Measurements from ENCODE around the gene MFRP. TPM values are rescaled to one million over a fixed set of nuclear protein-coding genes. Genes with fewer than 3 reads are reported as not detected.

MFRP gene
- total and polyA plus RNA-seq, 9 of the 15 experiments (the other 6 are each of a cell fraction or from before 2014, with no cell fraction given), result not detected

- H3K36me3 ChIP-seq (ENCODE audit: control insufficient read depth, insufficient read depth, low read length), result peaks cover 24% of the 10 kb centered on the region; the same call in 1 of the 3 replicates
- H4K20me1 ChIP-seq (replicated peaks; ENCODE audit: control insufficient read depth, insufficient read depth, low read length), result peaks cover 5% of the 10 kb centered on the region; the same call in 1 of the 2 replicates
- peak overlapping the region in 1 of 2 experiments; percentile 79; a peak in 2 of 4 replicates for H3K9ac ChIP-seq (ENCODE audit: insufficient read depth in 1 of 2, low read depth in 2 of 2, low read length in 2 of 2)
- peaks cover 27% of the 10 kb centered on the region for H3K79me2 ChIP-seq (ENCODE audit: control insufficient read depth, insufficient read depth, low read length)
- H3K9me1 ChIP-seq (ENCODE audit: control insufficient read depth, insufficient read depth, low read length), result no peaks in the 10 kb centered on the region
- TF ChIP-seq POLR2G (IDR thresholded peaks at IDR 0.05; ENCODE audit: low read depth, low read length) (0 out of 2 replicates have a peak, but pooled peaks have one; percentile 37), ARID1B (IDR thresholded peaks at IDR 0.05) (no peak), RBFOX2 (IDR thresholded peaks at IDR 0.05; ENCODE audit: low read depth, low read length) (peak; percentile 55)
- DNase-seq (ENCODE audit: extremely low read depth in 1 of 4, low spot score in 3 of 4) (no peak), FAIRE-seq (no peak), ATAC-seq (no peak)
- ChIA-PET POLR2A (interaction anchor here (0.6 to 6.0 kb wide), 8 partner anchors 8 to 284 kb away, joined by 3 to 34 read pairs (median 4); no protein-coding TSS in a partner anchor), CTCF (ENCODE audit: low intra/inter-chr PET ratio) (interaction anchor here (5.9 kb wide), 1 partner anchor 20 kb away, joined by 41 read pairs; no protein-coding TSS in a partner anchor)
- intact Hi-C loops (cut with micrococcal nuclease) (loop anchor here (5.0 kb wide), 1 partner anchor 269 kb away; the partner anchor contains the start of gene C2CD2L), in situ Hi-C loops (cut with MboI) (no loop called here)
- no peak overlapping the region for H3K27ac ChIP-seq (ENCODE audit: extremely low read depth, low read depth, low read length)
- H3K4me1 ChIP-seq (replicated peaks in 1 of 2; ENCODE audit: control insufficient read depth in 2 of 2, insufficient read depth in 2 of 2, low read length in 2 of 2), result peaks cover 65 to 82% of the 10 kb centered on the region in 2 experiments
- H3K9me3 ChIP-seq (replicated peaks; ENCODE audit: control insufficient read depth, insufficient read depth, low read depth, low read length), result no peaks in the 10 kb centered on the region
- no peak overlapping the region for H3K4me2 ChIP-seq (ENCODE audit: insufficient read depth, low read length)
- BruUV-seq (replicated peaks), result no TSS peak
- WGBS (ENCODE audit: insufficient coverage, low coverage, missing lambda C conversion rate), result 92% methylated on average over 9 of the region's 11 CpGs
- H2AFZ ChIP-seq (ENCODE audit: low read depth, low read length), result no peak overlapping the region
- no peak overlapping the region for H3K4me3 ChIP-seq
- no peaks in the 10 kb centered on the region for H3K27me3 ChIP-seq (ENCODE audit: control insufficient read depth in 2 of 2, insufficient read depth in 2 of 2, low read length in 2 of 2)
Observed at GRCh38 chr11:119376197-119376847, 29.8 kb upstream of the MFRP start.

Measured in K562 (cell line).